ENCODE data around the gene MS4A4A.

Gene MS4A4A

DNA sequence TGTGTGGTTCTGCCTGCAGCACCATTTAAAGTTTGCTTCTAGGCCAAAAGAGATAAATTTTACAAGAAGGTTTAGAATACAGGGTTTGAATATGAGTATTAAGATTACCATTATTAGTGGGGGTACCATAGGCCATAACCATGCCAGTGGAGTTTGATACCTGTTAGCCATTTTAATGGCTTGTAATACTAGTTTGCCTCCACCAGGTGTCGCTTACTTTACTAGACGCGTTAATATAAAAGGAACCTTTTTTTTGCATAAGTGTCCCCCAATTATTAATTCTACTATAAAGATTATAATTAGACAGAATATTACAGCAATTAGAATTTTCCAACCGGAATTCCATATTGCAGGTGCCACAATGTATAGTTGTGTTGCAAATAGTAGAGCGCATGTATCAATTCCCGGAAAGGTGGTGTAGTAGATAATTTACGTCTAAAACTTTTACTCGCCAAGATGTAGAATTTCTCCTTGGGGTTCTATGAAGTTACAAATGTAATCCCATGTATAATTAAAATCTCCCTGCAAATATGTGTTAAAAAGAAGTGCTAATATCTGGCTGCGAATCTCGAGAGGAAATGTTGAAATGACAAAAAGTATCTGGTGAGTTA is 62.7 kb downstream of the MS4A4A start:
- Histone ChIP-seq H2AFZ (ENCODE audit: low read depth, low read length) (no peak overlapping the region), H3K4me1 (ENCODE audit: insufficient read depth, low read length) (no peaks in the 10 kb centered on the region)

DNA sequence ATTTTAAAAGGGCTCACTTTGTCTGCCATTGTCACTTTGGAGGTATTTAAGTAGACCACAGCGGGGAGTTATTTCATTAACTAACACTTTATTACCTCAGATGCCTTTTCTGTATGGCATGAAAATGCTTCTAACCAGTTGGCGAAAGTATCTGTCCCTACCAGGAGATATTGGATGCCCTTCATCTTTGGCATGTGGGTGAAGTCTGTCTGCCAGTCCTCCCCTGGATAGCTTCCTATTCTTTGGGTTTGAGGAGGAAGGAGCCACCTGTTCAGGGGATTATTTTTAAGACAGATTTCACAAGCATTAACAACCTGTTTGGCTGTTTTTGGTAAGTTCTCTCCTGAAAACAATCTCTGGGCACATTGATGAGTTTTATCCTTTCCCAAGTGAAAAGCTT is 63.7 kb downstream of the MS4A4A start:
- Histone ChIP-seq H3K36me3 (ENCODE audit: insufficient read depth, low read length) (no peaks in the 10 kb centered on the region), H2AFZ (ENCODE audit: low read depth, low read length) (no peak overlapping the region), H3K27me3 (ENCODE audit: insufficient read depth, low read length) (peaks cover 2% of the 10 kb centered on the region), H3K9me3 (ENCODE audit: low read length) (no peaks in the 10 kb centered on the region), H3K4me3 (ENCODE audit: low read length) (no peak overlapping the region), H3K4me1 (ENCODE audit: insufficient read depth, low read length) (no peaks in the 10 kb centered on the region)

More for the DNA sequence above, 62.7 kb downstream of the MS4A4A start:
- Histone ChIP-seq H3K9me3 (ENCODE audit: low read length) (no peaks in the 10 kb centered on the region), H3K36me3 (ENCODE audit: insufficient read depth, low read length) (no peaks in the 10 kb centered on the region), H3K27me3 (ENCODE audit: insufficient read depth, low read length) (no peaks in the 10 kb centered on the region), H3K4me3 (ENCODE audit: low read length) (no peak overlapping the region)

DNA sequence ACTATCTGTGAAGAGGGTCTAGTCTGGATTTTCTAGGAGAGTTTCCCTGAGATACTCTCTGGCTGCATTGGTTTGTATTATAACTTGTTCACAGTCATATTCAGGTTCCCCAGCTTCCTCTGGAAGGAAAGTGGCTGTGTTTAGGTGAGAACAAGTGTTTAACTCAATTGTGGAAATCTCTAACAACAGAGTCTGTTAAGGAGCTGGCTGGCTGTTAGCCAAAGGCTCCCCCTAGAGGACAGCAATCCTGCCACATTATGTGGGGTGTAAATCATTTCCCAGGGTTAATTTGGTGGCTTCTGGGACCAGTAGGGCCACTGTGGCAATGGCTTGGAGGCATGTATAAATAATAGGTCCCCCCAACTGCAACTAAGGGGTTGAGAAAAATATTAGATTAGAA is 65.0 kb downstream of the MS4A4A start:
- Histone ChIP-seq H3K4me3 (ENCODE audit: low read length) (no peak overlapping the region), H3K9me3 (ENCODE audit: low read length) (no peaks in the 10 kb centered on the region), H2AFZ (ENCODE audit: low read depth, low read length) (no peak overlapping the region), H3K27me3 (ENCODE audit: insufficient read depth, low read length) (peaks cover 3% of the 10 kb centered on the region), H3K36me3 (ENCODE audit: insufficient read depth, low read length) (no peaks in the 10 kb centered on the region), H3K4me1 (ENCODE audit: insufficient read depth, low read length) (no peaks in the 10 kb centered on the region)

DNA sequence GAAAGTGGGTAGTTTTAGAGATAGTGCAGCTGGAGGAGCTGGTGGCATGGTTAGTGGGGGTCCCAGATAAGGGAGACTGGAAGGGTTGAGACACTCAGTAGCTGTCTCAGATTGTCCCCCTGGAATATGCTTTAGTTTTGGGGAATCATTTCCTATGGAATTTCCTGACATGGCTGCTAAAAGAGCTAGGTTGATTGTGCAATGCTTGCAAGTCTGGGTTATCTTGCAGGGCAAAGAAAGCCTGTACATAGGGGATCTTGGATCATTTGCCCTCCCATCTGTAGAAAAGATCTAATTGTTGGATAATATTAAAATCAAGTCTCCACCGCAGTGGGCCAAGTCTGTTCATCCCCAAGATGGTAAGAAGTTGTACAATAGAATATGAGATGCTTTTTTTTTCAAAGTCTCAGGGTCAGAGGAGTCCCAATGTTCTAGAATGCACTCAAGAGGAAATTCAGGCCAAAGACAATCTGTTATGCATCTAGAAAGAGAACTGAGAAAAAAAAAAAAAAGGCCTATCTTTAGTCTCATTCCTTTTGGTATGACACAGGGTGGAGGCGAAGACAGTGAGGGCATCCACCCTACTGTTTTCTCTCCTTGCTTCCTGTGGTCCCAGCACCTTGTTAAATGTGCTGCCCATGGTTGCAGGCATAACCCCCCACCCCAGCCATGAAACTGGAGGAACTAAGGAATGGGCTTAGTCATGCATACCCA is 66.8 kb downstream of the MS4A4A start:
- Histone ChIP-seq H3K4me1 (ENCODE audit: insufficient read depth, low read length) (no peaks in the 10 kb centered on the region), H3K27me3 (ENCODE audit: insufficient read depth, low read length) (peaks cover 3% of the 10 kb centered on the region)

DNA sequence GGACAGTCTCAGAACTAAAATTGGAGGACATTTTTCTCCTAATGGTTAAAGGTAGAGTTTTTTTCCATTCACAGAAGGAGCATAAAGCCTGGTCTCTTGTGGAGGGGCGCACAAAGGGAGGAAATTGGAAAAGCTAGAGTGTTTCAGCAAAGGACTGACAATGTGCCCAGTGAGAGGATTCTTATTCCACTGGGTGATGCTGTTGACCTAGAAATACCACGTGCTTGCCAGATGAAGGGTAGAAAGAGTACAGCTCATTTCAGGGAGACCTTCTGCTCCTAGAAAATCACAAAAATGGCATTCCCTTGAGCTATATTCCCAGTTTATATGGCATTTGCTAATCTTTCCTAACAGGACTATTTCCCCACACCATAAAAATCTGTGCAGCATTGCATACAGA is 67.7 kb downstream of the MS4A4A start:
- Histone ChIP-seq H3K36me3 (ENCODE audit: insufficient read depth, low read length) (no peaks in the 10 kb centered on the region), H3K4me1 (ENCODE audit: insufficient read depth, low read length) (no peaks in the 10 kb centered on the region), H3K27me3 (ENCODE audit: insufficient read depth, low read length) (peaks cover 3% of the 10 kb centered on the region), H3K9me3 (ENCODE audit: low read length) (no peaks in the 10 kb centered on the region), H2AFZ (ENCODE audit: low read depth, low read length) (no peak overlapping the region), H3K4me3 (ENCODE audit: low read length) (no peak overlapping the region)

More for the DNA sequence above, 66.8 kb downstream of the MS4A4A start:
- Histone ChIP-seq H3K36me3 (ENCODE audit: insufficient read depth, low read length) (no peaks in the 10 kb centered on the region), H2AFZ (ENCODE audit: low read depth, low read length) (no peak overlapping the region), H3K4me3 (ENCODE audit: low read length) (no peak overlapping the region), H3K9me3 (ENCODE audit: low read length) (no peaks in the 10 kb centered on the region)

DNA sequence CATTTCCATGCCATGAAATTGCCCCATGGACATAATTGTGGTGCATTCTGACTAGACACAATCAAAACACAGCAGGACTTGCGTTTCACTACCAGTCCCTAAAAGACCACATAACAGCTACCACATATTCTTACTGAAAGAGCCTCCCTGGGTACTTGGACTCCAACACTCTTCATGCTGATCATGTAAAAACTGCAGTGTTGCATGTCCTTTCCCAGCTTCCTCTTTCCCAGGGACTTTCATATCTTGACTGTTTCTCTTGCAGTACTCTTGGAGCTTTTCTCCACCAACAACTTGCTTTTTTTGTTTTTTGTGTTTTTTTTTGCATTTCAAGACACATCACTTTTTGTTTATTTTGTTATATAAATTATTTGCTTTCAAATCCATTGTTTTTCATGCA is 69.5 kb downstream of the MS4A4A start:
- H2AFZ ChIP-seq (ENCODE audit: low read depth, low read length), result no peak overlapping the region
- H3K4me3 ChIP-seq (ENCODE audit: low read length), result no peak overlapping the region
- peaks cover 3% of the 10 kb centered on the region for H3K27me3 ChIP-seq (ENCODE audit: insufficient read depth, low read length)
- no peaks in the 10 kb centered on the region for H3K36me3 ChIP-seq (ENCODE audit: insufficient read depth, low read length)
- H3K4me1 ChIP-seq (ENCODE audit: insufficient read depth, low read length), result no peaks in the 10 kb centered on the region
- H3K9me3 ChIP-seq (ENCODE audit: low read length), result no peaks in the 10 kb centered on the region

DNA sequence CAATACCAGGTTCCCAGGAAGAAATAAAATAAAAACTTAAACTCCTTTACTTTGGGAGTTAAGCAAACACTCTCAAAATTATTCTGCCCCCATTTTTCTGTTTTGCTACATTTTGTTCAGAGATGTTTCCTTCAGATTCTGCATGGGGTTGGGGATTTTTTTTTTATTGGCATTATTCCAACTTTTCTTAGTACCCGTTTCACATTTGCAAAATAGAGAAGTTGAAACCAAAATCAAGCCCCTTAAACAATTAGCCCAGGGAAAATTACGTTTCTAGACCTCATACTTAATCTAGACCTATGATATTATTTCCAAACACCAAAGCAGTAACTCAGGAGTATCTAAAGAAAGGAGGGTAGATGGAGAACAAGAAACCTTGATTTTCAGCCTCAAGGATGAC is 77.3 kb downstream of the MS4A4A start:
- H3K9me3 ChIP-seq (ENCODE audit: low read length), result peaks cover 3% of the 10 kb centered on the region
- no peak overlapping the region for H3K4me3 ChIP-seq (ENCODE audit: low read length)
- H3K36me3 ChIP-seq (ENCODE audit: insufficient read depth, low read length), result no peaks in the 10 kb centered on the region
- H2AFZ ChIP-seq (ENCODE audit: low read depth, low read length), result no peak overlapping the region
- no peaks in the 10 kb centered on the region for H3K4me1 ChIP-seq (ENCODE audit: insufficient read depth, low read length)
- no peaks in the 10 kb centered on the region for H3K27me3 ChIP-seq (ENCODE audit: insufficient read depth, low read length)
